SKM-1 treated with dmso at 0.1 percent for 144 hours (cell line): Measurements from ENCODE around the gene DAZL.

Source experiments
- DNase-seq: peaks from one replicate; lab custom pipeline; 2025; ENCODE audit not compliant: unreplicated experiment; lab: John Stamatoyannopoulos, UW

Gene DAZL

DNA sequence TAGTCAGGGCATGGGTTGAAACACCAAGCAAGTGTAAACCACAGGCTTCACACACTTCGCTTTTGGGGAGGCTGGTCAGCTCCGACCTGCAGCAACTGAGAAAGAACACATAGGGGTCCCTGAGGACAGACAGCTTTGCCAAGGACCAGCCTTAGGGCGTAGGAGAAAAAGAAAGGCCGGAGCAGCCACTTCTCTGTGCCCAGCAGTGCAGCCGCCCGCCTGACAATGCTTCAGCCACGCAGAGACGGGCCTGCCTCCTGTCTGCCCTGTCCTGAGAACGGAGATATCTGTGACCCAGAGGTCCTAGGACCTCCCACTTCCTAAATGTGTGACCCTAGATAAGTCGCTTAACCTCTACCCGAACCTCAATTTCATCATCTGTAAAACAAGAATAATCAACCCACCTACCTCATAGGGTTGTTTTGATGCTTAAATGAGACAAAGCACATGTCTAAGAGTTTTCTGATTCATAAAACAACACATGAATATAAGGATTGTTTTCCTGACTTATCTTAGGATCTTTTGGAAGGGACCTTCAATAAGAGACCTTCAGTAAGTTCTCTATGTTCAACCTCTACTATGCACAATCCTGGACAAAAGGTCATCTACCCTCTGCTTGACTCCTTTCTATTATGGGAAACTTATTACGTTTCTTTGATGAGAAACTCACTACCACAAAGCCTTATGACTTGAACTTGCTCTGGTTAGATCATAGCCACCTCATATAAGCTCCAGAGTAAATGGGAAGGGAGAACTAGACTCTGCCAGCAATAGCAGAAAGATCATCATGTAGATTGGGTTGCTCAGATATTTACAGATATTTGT is 58.8 kb downstream of the DAZL start:
- no peak for DNase-seq

GRCh38 chr3:16545413-16546185 is 59.6 kb downstream of the DAZL start:
- no peak for DNase-seq

GRCh38 chr3:16543242-16543864 is 61.9 kb downstream of the DAZL start:
- DNase-seq: no peak

- no peak for DNase-seq
Measured at GRCh38 chr3:16538507-16538906, 66.7 kb downstream of the DAZL start.

- DNase-seq: no peak
Measured at GRCh38 chr3:16536996-16537395, 68.2 kb downstream of the DAZL start.
